ENCODE results near the gene IGSF8. TPM values are rescaled to one million over a fixed set of nuclear protein-coding genes. Genes with fewer than 3 reads are reported as not detected.

Gene IGSF8
- total RNA-seq, 6 experiments from 2014 or later: 27.5 to 45.7 (median 29.4) TPM

- no peaks in the 10 kb centered on the region for H3K9me3 ChIP-seq
- peaks cover 0 to 14% (median 6%) of the 10 kb centered on the region in 4 donors for H3K36me3 ChIP-seq
- intact Hi-C loops (cut with DNase I): no loop called here
- no peak overlapping the region for H3K27ac ChIP-seq
- no peak for DNase-seq
- WGBS (ENCODE audit: insufficient coverage, low coverage, low lambda C conversion rate, missing lambda C conversion rate): 80% methylated on average over 1 of the region's 4 CpGs
- no peak overlapping the region for H3K4me3 ChIP-seq
- TF ChIP-seq CTCF (IDR thresholded peaks at IDR 0.05): no peak
- TF ChIP-seq POLR2A (IDR thresholded peaks at IDR 0.05): no peak
- H3K4me1 ChIP-seq: peaks cover 0 to 35% (median 17%) of the 10 kb centered on the region in 4 donors
- no peaks in the 10 kb centered on the region for H3K27me3 ChIP-seq
- ATAC-seq: no peak
Observed at GRCh38 chr1:160090760-160091159, 7.7 kb downstream of the IGSF8 start.

GRCh38 chr1:160089883-160090282 is 8.5 kb downstream of the IGSF8 start:
- ATAC-seq (no peak), DNase-seq (no peak)
- Histone ChIP-seq H3K27ac (no peak overlapping the region), H3K36me3 (peaks cover 0 to 14% (median 6%) of the 10 kb centered on the region in 4 donors), H3K4me1 (peaks cover 0 to 26% (median 13%) of the 10 kb centered on the region in 4 donors), H3K27me3 (no peaks in the 10 kb centered on the region), H3K9me3 (no peaks in the 10 kb centered on the region), H3K4me3 (no peak overlapping the region)
- WGBS (ENCODE audit: insufficient coverage, low coverage, low lambda C conversion rate, missing lambda C conversion rate): no CpG with 5 or more reads among the region's 3 CpGs
- intact Hi-C loops (cut with DNase I): no loop called here
- no peak for TF ChIP-seq CTCF (IDR thresholded peaks at IDR 0.05)
- no peak for TF ChIP-seq POLR2A (IDR thresholded peaks at IDR 0.05)

- intact Hi-C loops (cut with DNase I): no loop called here
- Histone ChIP-seq H3K36me3 (peaks cover 0 to 8% (median 4%) of the 10 kb centered on the region in 4 donors), H3K27ac (no peak overlapping the region), H3K4me3 (no peak overlapping the region), H3K9me3 (no peaks in the 10 kb centered on the region), H3K27me3 (no peaks in the 10 kb centered on the region), H3K4me1 (peaks cover 0 to 3% (median 0%) of the 10 kb centered on the region in 4 donors)
- DNase-seq: no peak
- ATAC-seq: no peak
- no peak for TF ChIP-seq POLR2A (IDR thresholded peaks at IDR 0.05)
- TF ChIP-seq CTCF (IDR thresholded peaks at IDR 0.05): no peak
- 82% methylated on average over 1 of the region's 12 CpGs for WGBS (ENCODE audit: insufficient coverage, low coverage, low lambda C conversion rate, missing lambda C conversion rate)
Observed at GRCh38 chr1:160087118-160087662, 11.2 kb downstream of the IGSF8 start.

- H3K36me3 ChIP-seq: peaks cover 0 to 1% (median under 1%) of the 10 kb centered on the region in 4 donors
- TF ChIP-seq POLR2A (IDR thresholded peaks at IDR 0.05) (no peak), CTCF (IDR thresholded peaks at IDR 0.05) (no peak)
- H3K27ac ChIP-seq: no peak overlapping the region
Observed at GRCh38 chr1:160086456-160086892, 11.9 kb downstream of the IGSF8 start.

More at GRCh38 chr1:160086456-160086892, 11.9 kb downstream of the IGSF8 start:
- Histone ChIP-seq H3K27me3 (no peaks in the 10 kb centered on the region), H3K9me3 (no peaks in the 10 kb centered on the region), H3K4me3 (no peak overlapping the region), H3K4me1 (peaks cover 0 to 3% (median 0%) of the 10 kb centered on the region in 4 donors)
- no peak for ATAC-seq
- intact Hi-C loops (cut with DNase I): no loop called here
- no peak for DNase-seq
- 79% methylated on average over 5 of the region's 5 CpGs for WGBS (ENCODE audit: insufficient coverage, low coverage, low lambda C conversion rate, missing lambda C conversion rate)
